Chondrocyte (in vitro differentiated cells): ENCODE measurements around the gene COL4A4. TPM values are rescaled to one million over a fixed set of nuclear protein-coding genes. Genes with fewer than 3 reads are reported as not detected.
"Not testable (repeated sequence)": the region's sequence is repeated elsewhere in the genome, so short reads cannot be mapped to it uniquely, and the experiment has no call there.

Source experiments
- DNase-seq: peaks from one replicate; pipeline ENCODE4 v3.0.0; 2021; ENCODE audit warnings: mixed read lengths, low spot score
- H3K27ac Mint-ChIP-seq: one replicate; pipeline ENCODE4 v1.8.0; 2021; ENCODE audit warnings: mild to moderate bottlenecking, moderate library complexity, mixed read lengths; ENCODE audit not compliant: unreplicated experiment
- H3K27me3 Mint-ChIP-seq: 2 replicates; pipeline ENCODE4 v1.8.0; 2021; ENCODE audit warnings: low read depth, mixed read lengths
- H3K36me3 Mint-ChIP-seq: 2 replicates; pipeline ENCODE4 v1.8.0; 2021; ENCODE audit warnings: low read depth, mixed read lengths
- H3K4me1 Mint-ChIP-seq: 2 replicates; pipeline ENCODE4 v1.8.0; 2021; ENCODE audit warnings: low read depth, mild to moderate bottlenecking, mixed read lengths
- H3K4me3 Mint-ChIP-seq: one replicate; pipeline ENCODE4 v1.8.0; 2021; ENCODE audit warnings: mild to moderate bottlenecking, moderate library complexity, mixed read lengths; ENCODE audit not compliant: unreplicated experiment
- H3K9me3 Mint-ChIP-seq: 2 replicates; pipeline ENCODE4 v1.8.0; 2021; ENCODE audit warnings: low read depth, mixed read lengths
- total RNA-seq: library from RNA; stranded (reverse); gene quantifications from 3 replicates; pipeline ENCODE4 v1.2.1, GENCODE V29; 2021
- TF ChIP-seq, protein P1 (sequence below): fragments of 200-600 bp; sonication (generic); IDR thresholded peaks from 2 replicates; pipeline ENCODE4 v1.5.0; 2021; ENCODE audit warnings: antibody characterized with exemption, mild to moderate bottlenecking, moderate library complexity

The COL4A4 gene
- total RNA-seq, 1 donor from 2014 or later = 7.3 TPM

DNA sequence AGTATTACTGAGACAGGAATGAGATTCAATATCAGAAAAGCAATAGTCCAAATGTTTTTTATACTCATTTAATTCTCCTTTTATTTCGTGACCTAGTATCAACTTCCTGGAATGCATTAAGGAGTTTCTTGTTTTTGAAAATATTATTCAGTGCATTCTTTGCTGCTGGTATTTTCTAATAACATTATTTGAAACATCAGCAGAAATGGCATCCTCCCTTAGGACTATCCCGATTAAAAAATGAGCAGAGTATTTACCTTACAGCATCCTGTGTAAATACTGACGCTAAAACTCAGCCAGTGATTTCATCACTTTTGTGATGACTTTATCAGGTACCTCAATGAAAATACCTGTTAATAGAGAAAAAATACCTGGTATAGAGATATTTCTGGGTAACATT lies 16.8 kb upstream of the COL4A4 start:
- H3K9me3 Mint-ChIP-seq = peaks cover 2% of the 10 kb centered on the region
- no peak overlapping the region for H3K4me3 Mint-ChIP-seq
- no peak for DNase-seq
- H3K36me3 Mint-ChIP-seq = no peaks in the 10 kb centered on the region
- TF ChIP-seq, protein P1, sequence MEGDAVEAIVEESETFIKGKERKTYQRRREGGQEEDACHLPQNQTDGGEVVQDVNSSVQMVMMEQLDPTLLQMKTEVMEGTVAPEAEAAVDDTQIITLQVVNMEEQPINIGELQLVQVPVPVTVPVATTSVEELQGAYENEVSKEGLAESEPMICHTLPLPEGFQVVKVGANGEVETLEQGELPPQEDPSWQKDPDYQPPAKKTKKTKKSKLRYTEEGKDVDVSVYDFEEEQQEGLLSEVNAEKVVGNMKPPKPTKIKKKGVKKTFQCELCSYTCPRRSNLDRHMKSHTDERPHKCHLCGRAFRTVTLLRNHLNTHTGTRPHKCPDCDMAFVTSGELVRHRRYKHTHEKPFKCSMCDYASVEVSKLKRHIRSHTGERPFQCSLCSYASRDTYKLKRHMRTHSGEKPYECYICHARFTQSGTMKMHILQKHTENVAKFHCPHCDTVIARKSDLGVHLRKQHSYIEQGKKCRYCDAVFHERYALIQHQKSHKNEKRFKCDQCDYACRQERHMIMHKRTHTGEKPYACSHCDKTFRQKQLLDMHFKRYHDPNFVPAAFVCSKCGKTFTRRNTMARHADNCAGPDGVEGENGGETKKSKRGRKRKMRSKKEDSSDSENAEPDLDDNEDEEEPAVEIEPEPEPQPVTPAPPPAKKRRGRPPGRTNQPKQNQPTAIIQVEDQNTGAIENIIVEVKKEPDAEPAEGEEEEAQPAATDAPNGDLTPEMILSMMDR = no peak
- no peaks in the 10 kb centered on the region for H3K27me3 Mint-ChIP-seq
- H3K4me1 Mint-ChIP-seq = peaks cover 21% of the 10 kb centered on the region
- H3K27ac Mint-ChIP-seq = peak overlapping the region; percentile 73

DNA sequence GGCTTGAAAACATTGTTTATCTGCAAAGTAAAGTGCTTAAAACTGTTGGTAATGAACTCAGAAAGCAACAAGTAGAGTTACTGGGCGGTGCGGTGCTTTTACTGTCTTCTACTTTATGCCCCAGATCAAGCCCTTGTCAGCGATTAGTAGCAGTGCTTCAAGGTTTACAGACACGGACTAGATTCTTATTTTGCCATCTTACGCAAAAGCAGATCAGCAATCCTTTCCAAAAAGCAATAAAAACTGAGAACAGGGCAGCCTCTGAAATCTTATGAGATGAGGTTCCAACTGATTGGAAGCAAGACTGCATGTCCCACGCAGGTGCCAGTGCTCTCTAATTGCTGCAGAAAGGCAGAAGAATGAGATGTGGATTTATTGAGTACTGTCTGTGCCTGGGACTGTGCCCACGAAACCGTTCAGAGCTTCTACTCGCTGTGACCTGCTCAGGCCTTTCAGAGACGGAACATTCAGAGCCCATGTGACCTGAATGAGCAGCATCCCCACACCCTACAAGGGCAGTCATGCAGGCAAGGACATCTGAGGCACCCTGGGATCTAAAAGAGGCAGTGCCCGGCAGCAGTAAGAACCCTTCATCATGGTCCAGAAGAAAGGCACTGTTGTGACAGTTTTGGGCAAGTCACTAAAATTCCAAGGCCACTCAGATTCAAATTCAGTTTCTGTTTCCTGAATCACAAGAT lies 16.1 kb upstream of the COL4A4 start:
- DNase-seq = no peak
- Mint-ChIP-seq H3K4me1 (peaks cover 21% of the 10 kb centered on the region), H3K9me3 (peaks cover 2% of the 10 kb centered on the region), H3K4me3 (no peak overlapping the region), H3K36me3 (no peaks in the 10 kb centered on the region), H3K27me3 (no peaks in the 10 kb centered on the region), H3K27ac (peak overlapping the region; percentile 73)
- TF ChIP-seq, protein P1 = no peak

DNA sequence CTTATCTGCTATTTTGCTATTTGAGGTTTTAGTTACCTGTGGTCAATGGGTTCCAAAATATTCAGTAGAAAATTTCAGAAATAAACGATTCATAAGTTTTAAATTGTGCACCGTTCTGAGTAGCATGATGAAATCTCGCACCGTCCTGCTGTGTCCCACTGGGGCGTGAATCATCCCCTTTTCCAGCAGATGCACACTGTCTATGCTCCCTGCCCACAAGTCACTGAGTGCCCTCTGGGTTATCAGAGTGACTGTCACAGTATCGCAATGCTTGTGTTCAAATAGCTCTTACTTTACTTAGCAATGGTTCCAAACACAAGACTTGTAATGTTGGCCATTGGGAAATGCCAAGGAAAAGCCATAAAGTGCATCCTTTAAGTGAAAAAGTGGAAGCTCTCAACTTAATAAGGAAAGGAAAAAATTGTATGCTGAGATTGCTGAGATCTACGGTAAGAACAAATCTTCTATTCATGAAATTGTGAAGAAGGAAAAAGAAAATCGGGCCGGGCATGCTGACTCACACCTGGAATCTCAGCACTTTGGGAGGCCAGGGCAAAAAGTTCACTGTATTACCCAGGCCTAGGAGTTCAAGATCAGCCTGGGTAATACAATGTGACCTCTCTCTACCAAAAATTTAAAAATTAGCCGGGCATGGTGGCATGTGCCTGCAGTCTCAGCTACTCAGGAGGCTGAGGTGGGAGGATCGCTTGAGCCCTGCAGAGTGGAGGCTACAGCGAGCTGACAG lies 13.8 kb upstream of the COL4A4 start:
- DNase-seq = no peak
- Mint-ChIP-seq H3K27me3 (no peaks in the 10 kb centered on the region), H3K4me1 (peaks cover 18% of the 10 kb centered on the region), H3K27ac (no peak overlapping the region), H3K36me3 (no peaks in the 10 kb centered on the region), H3K4me3 (no peak overlapping the region), H3K9me3 (no peaks in the 10 kb centered on the region)
- TF ChIP-seq, protein P1 = no peak

DNA sequence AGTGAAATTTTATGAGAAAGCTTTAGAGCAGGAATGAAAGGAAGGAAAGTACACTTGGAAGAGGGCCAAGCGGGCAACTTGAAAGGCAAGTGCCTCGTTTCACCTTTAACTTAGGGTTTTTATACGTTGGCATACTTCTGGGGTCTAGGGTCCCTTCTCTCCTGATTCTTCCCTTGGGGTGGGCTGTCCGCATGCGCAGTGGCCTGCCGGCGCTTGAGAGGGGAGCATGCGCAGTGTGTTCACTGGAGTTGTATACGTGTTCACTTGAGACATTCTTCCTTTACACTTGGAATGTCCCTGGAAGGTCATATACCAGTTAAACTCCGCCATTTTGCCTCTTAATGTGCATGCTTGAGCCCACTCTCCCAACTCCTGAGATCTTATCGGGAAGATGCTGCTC lies 7.8 kb upstream of the COL4A4 start:
- peaks cover 10% of the 10 kb centered on the region for H3K9me3 Mint-ChIP-seq
- H3K4me1 Mint-ChIP-seq, H3K4me3 Mint-ChIP-seq, H3K27ac Mint-ChIP-seq, H3K36me3 Mint-ChIP-seq, DNase-seq, H3K27me3 Mint-ChIP-seq: not testable (repeated sequence)

DNA sequence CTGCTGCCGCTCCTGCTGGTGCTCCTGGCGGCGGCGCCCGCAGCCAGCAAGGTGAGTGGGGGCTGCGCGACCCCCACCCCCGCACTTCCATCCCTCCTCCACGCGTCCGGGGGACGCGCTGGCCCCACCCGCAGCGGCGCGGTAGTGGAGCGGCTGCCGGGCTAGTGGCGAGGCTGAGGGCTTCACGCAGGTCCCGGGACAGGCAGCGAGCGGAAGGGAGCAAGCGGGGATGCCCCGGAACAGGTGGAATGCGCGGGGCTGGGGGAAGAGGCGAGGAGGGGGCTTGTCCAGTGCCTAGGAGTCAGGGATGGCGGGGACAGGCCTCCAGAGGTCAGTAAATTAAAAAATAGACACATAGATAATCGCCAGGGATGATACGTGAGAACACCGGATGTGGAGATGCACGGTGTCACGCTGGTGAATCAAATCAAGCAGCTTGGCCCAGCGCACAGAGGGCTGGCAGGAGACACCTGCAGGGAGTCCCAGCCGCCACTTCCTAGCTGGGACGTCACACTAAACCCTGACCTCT lies 822 bp upstream of the COL4A4 start:
- Mint-ChIP-seq H3K27me3 (no peaks in the 10 kb centered on the region), H3K4me3 (peak overlapping the region; percentile 76), H3K9me3 (peaks cover 18% of the 10 kb centered on the region), H3K36me3 (peaks cover 7% of the 10 kb centered on the region), H3K4me1 (peaks cover 5% of the 10 kb centered on the region), H3K27ac (no peak overlapping the region)
- TF ChIP-seq, protein P1 = no peak
- no peak for DNase-seq
